MM.1S (cell line): Measurements from ENCODE around the gene NRG3.

Source experiments
- DNase-seq: peaks from one replicate; pipeline ENCODE4 v3.0.0-alpha.2; 2015
- H2AFZ ChIP-seq: fragments of 300-600 bp; sonication (generic); 2 replicates; pipeline ENCODE4 v1.6.0; 2016; ENCODE audit warnings: antibody characterized with exemption, low read length
- H3F3A ChIP-seq: fragments of 300-600 bp; sonication (generic); 2 replicates; pipeline ENCODE4 v1.6.1; 2016; ENCODE audit warnings: mild to moderate bottlenecking, antibody characterized with exemption, low read length, moderate library complexity, mixed read lengths; ENCODE audit not compliant: insufficient read depth
- H3K27ac ChIP-seq: fragments of 300-600 bp; sonication (generic); 2 replicates; pipeline ENCODE4 v1.5.1; 2016; ENCODE audit warnings: mild to moderate bottlenecking, low read length
- H3K27me3 ChIP-seq: fragments of 300-600 bp; sonication (generic); replicated peaks from 2 replicates; pipeline ENCODE4 v1.6.0; 2016; ENCODE audit warnings: low read length; ENCODE audit not compliant: insufficient read depth
- H3K36me3 ChIP-seq: fragments of 300-600 bp; sonication (generic); replicated peaks from 2 replicates; pipeline ENCODE4 v1.6.1; 2016; ENCODE audit warnings: mild to moderate bottlenecking, low read length, mixed read lengths; ENCODE audit not compliant: insufficient read depth
- H3K4me1 ChIP-seq: fragments of 300-600 bp; sonication (generic); 2 replicates; pipeline ENCODE4 v1.6.1; 2016; ENCODE audit warnings: low read length, mixed read lengths
- H3K4me2 ChIP-seq: fragments of 300-600 bp; sonication (generic); 2 replicates; pipeline ENCODE4 v1.6.0; 2016; ENCODE audit warnings: low read depth, low read length
- H3K4me3 ChIP-seq: fragments of 300-600 bp; sonication (generic); 2 replicates; pipeline ENCODE4 v1.5.1; 2016; ENCODE audit warnings: low read length, mixed read lengths
- H3K79me2 ChIP-seq: fragments of 300-600 bp; sonication (generic); 2 replicates; pipeline ENCODE4 v1.6.1; 2016; ENCODE audit warnings: mixed run types, low read length, mixed read lengths
- H3K9ac ChIP-seq: fragments of 300-600 bp; sonication (generic); 2 replicates; pipeline ENCODE4 v1.6.1; 2016; ENCODE audit warnings: low read length, mixed read lengths
- H3K9me2 ChIP-seq: fragments of 300-600 bp; sonication (generic); replicated peaks from 2 replicates; pipeline ENCODE4 v1.6.1; 2016; ENCODE audit warnings: mild to moderate bottlenecking, low read length, mixed read lengths; ENCODE audit not compliant: insufficient read depth
- H3K9me3 ChIP-seq: fragments of 300-600 bp; sonication (generic); replicated peaks from 2 replicates; pipeline ENCODE4 v1.6.1; 2016; ENCODE audit warnings: mild to moderate bottlenecking, low read length, mixed read lengths; ENCODE audit not compliant: insufficient read depth
- H4K20me1 ChIP-seq: fragments of 300-600 bp; sonication (generic); 2 replicates; pipeline ENCODE4 v1.6.1; 2016; ENCODE audit warnings: mild to moderate bottlenecking, low read length, moderate library complexity, mixed read lengths; ENCODE audit not compliant: insufficient read depth
- CTCF ChIP-seq: fragments of 300-600 bp; sonication (generic); IDR thresholded peaks from 2 replicates; pipeline ENCODE4 v1.5.1; 2016; ENCODE audit warnings: antibody characterized with exemption, low read length, mixed read lengths
- EZH2 ChIP-seq: fragments of 300-600 bp; sonication (generic); optimal IDR thresholded peaks from 2 replicates; pipeline ENCODE3; 2017; ENCODE audit warnings: low read depth, mild to moderate bottlenecking, antibody characterized with exemption, low read length, mixed read lengths
- EZH2phosphoT487 ChIP-seq: fragments of 300-600 bp; sonication (generic); IDR thresholded peaks from 2 replicates; pipeline ENCODE4 v1.6.1; 2018; ENCODE audit warnings: antibody characterized with exemption, low read length

The NRG3 gene

GRCh38 chr10:82472406-82473335, 597.7 kb downstream of the NRG3 start:
- Histone ChIP-seq H3K9me2 (no peaks in the 10 kb centered on the region), H4K20me1 (no peaks in the 10 kb centered on the region), H3K27me3 (no peaks in the 10 kb centered on the region), H3K9me3 (no peaks in the 10 kb centered on the region), H3K4me3 (no peak overlapping the region), H3K36me3 (no peaks in the 10 kb centered on the region), H3K9ac (no peak overlapping the region), H3K4me2 (no peak overlapping the region), H3K4me1 (no peaks in the 10 kb centered on the region), H3F3A (no peaks in the 10 kb centered on the region), H2AFZ (no peak overlapping the region), H3K27ac (no peak overlapping the region), H3K79me2 (no peaks in the 10 kb centered on the region)
- DNase-seq, result no peak
- TF ChIP-seq EZH2phosphoT487, result no peak

- no peaks in the 10 kb centered on the region for H3K4me1 ChIP-seq
- no peak overlapping the region for H3K27ac ChIP-seq
- H3K4me3 ChIP-seq, result no peak overlapping the region
- no peak overlapping the region for H2AFZ ChIP-seq
- H3K4me2 ChIP-seq, result no peak overlapping the region
- no peaks in the 10 kb centered on the region for H3K79me2 ChIP-seq
- H3K27me3 ChIP-seq, result no peaks in the 10 kb centered on the region
- H3K9me2 ChIP-seq, result no peaks in the 10 kb centered on the region
- H4K20me1 ChIP-seq, result no peaks in the 10 kb centered on the region
- no peaks in the 10 kb centered on the region for H3K9me3 ChIP-seq
- no peak overlapping the region for H3K9ac ChIP-seq
- H3K36me3 ChIP-seq, result no peaks in the 10 kb centered on the region
- no peak for DNase-seq
- no peaks in the 10 kb centered on the region for H3F3A ChIP-seq
- no peak for TF ChIP-seq EZH2phosphoT487
- no peak for TF ChIP-seq CTCF
- no peak for TF ChIP-seq EZH2
These were observed 602.8 kb downstream of the NRG3 start for GRCh38 chr10:82477776-82478175.

- no peak overlapping the region for H2AFZ ChIP-seq
- no peaks in the 10 kb centered on the region for H4K20me1 ChIP-seq
- no peak overlapping the region for H3K27ac ChIP-seq
- H3K79me2 ChIP-seq, result no peaks in the 10 kb centered on the region
- no peaks in the 10 kb centered on the region for H3K4me1 ChIP-seq
- H3K4me3 ChIP-seq, result no peak overlapping the region
- no peaks in the 10 kb centered on the region for H3K36me3 ChIP-seq
- H3F3A ChIP-seq, result no peaks in the 10 kb centered on the region
- H3K9me2 ChIP-seq, result no peaks in the 10 kb centered on the region
- H3K9me3 ChIP-seq, result no peaks in the 10 kb centered on the region
- no peak overlapping the region for H3K9ac ChIP-seq
- H3K27me3 ChIP-seq, result no peaks in the 10 kb centered on the region
- no peak for DNase-seq
- no peak for TF ChIP-seq CTCF
- no peak for TF ChIP-seq EZH2
- TF ChIP-seq EZH2phosphoT487, result no peak
- no peak overlapping the region for H3K4me2 ChIP-seq
These were observed 617.7 kb downstream of the NRG3 start for GRCh38 chr10:82492647-82493046.

- Histone ChIP-seq H3K9ac (no peak overlapping the region), H3K36me3 (no peaks in the 10 kb centered on the region), H3K4me2 (no peak overlapping the region), H3K9me3 (no peaks in the 10 kb centered on the region), H4K20me1 (no peaks in the 10 kb centered on the region), H3K4me3 (no peak overlapping the region), H3F3A (no peaks in the 10 kb centered on the region), H3K9me2 (no peaks in the 10 kb centered on the region), H3K27me3 (no peaks in the 10 kb centered on the region), H3K4me1 (no peaks in the 10 kb centered on the region), H3K27ac (no peak overlapping the region), H2AFZ (no peak overlapping the region), H3K79me2 (no peaks in the 10 kb centered on the region)
- no peak for DNase-seq
- TF ChIP-seq EZH2phosphoT487 (no peak), EZH2 (no peak), CTCF (no peak)
These were observed 621.1 kb downstream of the NRG3 start for GRCh38 chr10:82496114-82496513.
